GM21528 (cell line): ENCODE results near the gene ZNF776.
"Not testable (repeated sequence)": the region's sequence is repeated elsewhere in the genome, so short reads cannot be mapped to it uniquely, and the experiment has no call there.

Experiments used
- ATAC-seq: cut with Tn5 transposase; IDR thresholded peaks from one replicate; pipeline ENCODE4 v1.9.1; 2021; ENCODE audit warnings: mild to moderate bottlenecking, moderate library complexity; ENCODE audit not compliant: unreplicated experiment, low FRiP score

ZNF776 gene

GRCh38 chr19:57746580-57747471, at the start of gene ZNF776:
Gene ZNF776, plus strand, starts transcription at chr19:57746815. Its CDS starts 244 bp downstream, at chr19:57747059.
- peak; percentile 94 for ATAC-seq

- no peak for ATAC-seq
Observed at GRCh38 chr19:57701625-57702024, 45.0 kb upstream of the ZNF776 start.

DNA sequence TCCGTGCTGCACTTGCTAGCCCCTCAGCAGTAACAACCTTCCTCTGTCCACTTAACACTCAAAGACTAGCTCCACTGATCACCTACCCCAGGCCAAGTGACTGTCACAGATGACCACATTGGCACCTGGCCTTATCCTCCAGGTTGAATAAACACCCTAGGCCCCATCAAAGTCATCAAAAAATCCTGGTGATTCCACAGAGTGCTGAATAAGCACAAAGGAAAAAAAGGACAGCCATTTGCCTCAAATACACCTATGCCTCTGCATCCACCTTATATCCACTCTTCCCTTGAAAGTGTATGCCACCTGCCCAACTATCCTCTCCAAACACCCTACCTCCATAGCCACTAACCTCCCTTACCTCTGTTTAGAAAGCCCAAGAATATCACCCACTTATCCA, 40.3 kb upstream of the ZNF776 start:
- no peak for ATAC-seq

- no peak for ATAC-seq
Observed at GRCh38 chr19:57708641-57709361, 37.8 kb upstream of the ZNF776 start, which contains the start of gene ZNF154. Gene ZNF154, minus strand, starts transcription at chr19:57709204. Its CDS starts 233 bp downstream, at chr19:57708971.

- no peak for ATAC-seq
Observed at GRCh38 chr19:57709616-57710015, 37.0 kb upstream of the ZNF776 start.

GRCh38 chr19:57712222-57712621, 34.4 kb upstream of the ZNF776 start:
- ATAC-seq = no peak

DNA sequence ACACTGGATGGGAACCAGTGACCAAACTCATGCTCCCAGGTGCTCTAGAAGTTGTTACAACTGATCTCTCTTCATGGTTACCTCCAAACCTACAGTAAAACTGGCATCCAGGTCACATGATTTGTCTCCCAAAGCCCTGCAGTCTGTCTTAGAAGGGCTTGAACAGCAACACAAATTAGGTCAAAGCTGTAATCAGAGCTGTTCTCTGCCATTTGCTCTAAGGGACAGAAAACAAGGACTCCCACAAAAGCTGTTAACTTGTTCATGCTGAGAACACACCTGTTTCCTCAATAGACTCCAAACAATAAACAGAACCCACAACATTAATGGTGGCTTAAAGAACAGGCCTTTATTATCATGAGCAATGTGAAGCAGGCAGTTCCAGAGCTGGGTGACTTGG, 27.2 kb upstream of the ZNF776 start:
- no peak for ATAC-seq

DNA sequence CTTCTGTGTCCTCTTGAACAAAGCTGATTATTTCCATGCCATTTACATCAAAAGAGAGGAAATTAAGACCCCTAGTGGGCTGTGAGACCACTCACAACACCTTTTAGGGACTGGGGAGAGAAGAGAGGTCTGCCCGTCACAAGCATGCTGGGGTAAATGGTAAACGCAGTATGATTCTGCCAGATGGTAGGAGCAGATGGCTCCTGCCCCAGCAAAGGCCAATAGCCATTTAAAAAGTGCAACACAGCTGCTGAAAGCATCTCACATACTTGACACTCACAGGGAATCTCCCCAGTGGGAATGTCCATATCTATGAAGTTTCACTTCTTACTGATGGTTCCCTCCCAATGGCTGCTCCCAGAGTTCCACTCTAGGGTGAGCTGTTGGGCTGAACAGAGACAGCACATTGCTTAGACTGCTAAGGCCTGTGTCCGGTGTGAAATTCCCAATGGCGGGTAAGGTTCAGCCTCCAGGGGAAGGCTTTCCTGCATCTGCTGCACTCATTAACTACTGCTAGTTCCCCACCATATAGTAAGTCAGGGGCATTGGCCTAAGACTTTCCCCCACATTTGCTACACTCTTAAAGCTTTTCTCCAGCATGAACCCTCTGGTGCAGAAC, 26.6 kb upstream of the ZNF776 start:
- ATAC-seq = no peak

DNA sequence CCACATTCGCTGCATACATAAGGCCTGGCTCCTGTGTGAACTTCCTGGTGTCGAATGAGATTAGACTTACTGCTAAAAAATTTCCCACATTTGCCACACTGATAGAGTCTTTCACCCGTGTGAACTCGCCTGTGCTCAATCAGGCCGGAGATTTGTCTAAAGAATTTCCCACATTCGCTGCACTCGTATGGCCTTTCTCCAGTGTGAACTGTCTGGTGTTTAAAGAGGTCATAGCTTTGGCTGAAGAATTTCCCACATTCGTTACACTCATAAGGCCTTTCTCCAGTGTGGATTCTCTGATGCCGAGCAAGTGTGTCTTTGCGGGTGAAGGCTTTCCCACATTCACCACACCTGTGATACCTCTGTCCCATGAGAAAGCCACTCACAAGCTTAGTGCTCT, 25.7 kb upstream of the ZNF776 start:
- ATAC-seq = no peak

- not testable (repeated sequence) for ATAC-seq
Observed at GRCh38 chr19:57738320-57738719, 8.3 kb upstream of the ZNF776 start.

DNA sequence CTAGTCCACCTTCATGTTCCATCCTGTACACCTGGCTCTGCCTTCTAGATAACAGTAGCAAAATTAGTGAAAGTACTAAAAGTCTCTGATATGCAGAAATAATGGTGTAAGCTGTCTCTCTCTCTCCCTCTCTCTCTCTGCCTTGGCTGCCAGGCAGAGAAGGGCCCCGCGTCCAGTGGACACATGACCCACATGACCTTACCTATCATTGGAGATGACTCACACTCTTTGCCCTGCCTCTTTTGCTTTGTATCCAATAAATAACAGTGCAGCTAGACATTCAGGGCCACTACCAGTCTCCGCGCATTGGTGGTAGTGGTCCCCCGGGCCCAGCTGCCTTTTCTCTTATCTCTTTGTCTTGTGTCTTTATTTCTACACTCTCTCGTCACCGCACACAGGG, 7.8 kb upstream of the ZNF776 start:
- ATAC-seq = not testable (repeated sequence)

DNA sequence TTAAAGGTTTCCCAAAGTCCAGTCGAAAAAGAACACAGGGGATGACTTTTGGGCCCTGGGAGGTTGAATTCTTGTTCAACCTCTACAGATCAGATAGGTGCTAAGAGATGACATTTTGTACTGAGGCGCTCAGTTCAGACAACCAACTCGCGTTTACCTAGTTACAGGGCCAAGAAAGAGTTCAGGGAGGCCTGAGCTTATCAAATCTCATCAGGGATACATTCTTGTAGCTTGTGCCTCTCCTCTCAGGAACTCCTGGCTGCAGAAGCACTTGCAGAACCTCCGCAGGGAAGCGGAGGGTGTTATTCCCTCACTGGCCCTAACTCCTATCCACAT, 825 bp downstream of the ZNF776 start:
- no peak for ATAC-seq

GRCh38 chr19:57748029-57748428, 1.4 kb downstream of the ZNF776 start:
- no peak for ATAC-seq

DNA sequence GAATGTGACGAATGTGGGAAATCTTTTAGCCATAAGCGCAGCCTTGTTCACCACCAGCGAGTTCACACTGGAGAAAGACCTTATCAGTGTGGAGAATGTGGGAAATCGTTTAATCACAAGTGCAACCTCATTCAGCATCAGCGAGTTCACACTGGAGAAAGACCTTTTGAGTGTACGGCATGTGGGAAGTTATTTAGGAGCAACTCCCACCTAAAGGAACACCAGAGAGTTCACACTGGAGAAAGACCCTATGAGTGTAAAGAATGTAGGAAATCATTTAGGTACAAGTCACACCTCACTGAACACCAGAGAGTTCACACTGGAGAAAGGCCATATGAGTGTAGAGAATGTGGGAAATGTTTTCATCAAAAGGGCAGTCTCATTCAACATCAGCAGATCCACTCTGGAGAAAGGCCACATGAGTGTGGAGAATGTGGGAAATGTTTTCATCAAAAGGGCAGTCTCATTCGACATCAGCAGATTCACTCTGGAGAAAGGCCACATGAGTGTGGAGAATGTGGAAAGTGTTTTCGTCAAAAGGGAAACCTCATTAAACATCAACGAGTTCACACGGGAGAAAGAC, 7.6 kb downstream of the ZNF776 start:
- no peak for ATAC-seq

GRCh38 chr19:57755031-57755430, 8.4 kb downstream of the ZNF776 start:
- no peak for ATAC-seq

GRCh38 chr19:57757941-57758340, 11.3 kb downstream of the ZNF776 start:
- no peak for ATAC-seq

DNA sequence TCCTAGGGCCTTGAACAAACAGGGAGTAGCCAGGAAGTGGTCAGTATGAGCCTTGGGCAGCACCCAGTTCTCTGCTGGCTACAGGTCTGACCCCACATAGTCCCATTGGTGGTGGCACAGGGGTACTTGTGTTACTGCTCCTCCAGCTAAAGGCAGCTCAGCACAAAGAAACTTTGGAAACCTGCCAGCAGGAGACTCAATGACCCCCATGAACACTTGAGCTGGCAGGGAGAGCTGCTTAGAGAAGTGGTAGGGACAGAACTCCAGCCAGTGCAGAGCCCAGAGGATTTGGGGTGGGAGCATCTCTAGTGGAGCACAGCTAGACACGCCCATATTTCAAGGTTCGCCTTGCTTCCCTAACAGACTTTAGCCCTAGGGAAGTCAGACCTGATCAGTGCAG, 12.5 kb downstream of the ZNF776 start:
- no peak for ATAC-seq

- ATAC-seq = peak; percentile 89
Observed at GRCh38 chr19:57769345-57770131, 22.9 kb downstream of the ZNF776 start, which contains the start of gene ZNF586. Gene ZNF586, plus strand, starts transcription at chr19:57769676. Its CDS starts 167 bp downstream, at chr19:57769843.

GRCh38 chr19:57771417-57771816, 24.8 kb downstream of the ZNF776 start:
- no peak for ATAC-seq

- ATAC-seq = no peak
Observed at GRCh38 chr19:57773488-57773887, 26.9 kb downstream of the ZNF776 start.
